Measurements from ENCODE around the gene CDK11B. TPM values are rescaled to one million over a fixed set of nuclear protein-coding genes. Genes with fewer than 3 reads are reported as not detected.

CDK11B gene
- total and polyA plus RNA-seq, 9 donors = 12.8 to 34.5 (median 23.9) TPM

DNA sequence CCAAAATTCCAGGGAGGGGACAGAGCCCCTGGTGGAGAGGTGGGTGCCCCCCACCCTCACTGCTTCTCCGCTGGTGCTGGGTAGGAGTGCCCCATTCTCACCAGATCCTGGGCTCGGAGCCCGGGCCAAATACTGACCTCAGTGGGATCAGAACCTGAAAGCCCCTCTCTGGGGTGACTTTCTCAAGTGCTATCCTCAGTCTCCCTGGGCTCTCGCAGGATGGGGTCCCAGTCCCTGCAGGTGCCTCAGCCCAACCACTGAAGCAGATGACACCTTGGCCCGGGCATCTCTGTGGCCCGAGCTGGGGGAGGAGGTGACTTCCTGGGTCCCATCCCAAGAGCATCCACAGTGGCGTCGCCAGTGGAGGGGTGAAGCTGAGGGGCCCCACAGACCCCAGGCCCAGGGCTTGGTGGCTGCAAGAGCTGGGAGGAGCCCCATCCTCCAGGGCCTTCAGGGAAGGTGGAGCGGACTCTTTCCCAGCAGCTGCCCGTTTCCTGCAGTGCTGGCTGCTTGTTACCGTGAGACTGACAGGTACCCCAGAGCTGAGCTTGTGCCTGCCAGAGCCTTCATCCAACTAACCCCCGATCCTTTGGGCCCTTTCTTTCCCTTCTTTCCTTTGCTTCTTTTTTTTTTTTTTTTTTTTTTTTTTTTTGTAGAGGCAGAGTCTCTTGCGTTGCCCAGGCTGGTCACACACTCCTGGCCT is 55.0 kb downstream of the CDK11B start:
- H3K27me3 ChIP-seq = peaks cover 8% of the 10 kb centered on the region
- TF ChIP-seq, protein P1, sequence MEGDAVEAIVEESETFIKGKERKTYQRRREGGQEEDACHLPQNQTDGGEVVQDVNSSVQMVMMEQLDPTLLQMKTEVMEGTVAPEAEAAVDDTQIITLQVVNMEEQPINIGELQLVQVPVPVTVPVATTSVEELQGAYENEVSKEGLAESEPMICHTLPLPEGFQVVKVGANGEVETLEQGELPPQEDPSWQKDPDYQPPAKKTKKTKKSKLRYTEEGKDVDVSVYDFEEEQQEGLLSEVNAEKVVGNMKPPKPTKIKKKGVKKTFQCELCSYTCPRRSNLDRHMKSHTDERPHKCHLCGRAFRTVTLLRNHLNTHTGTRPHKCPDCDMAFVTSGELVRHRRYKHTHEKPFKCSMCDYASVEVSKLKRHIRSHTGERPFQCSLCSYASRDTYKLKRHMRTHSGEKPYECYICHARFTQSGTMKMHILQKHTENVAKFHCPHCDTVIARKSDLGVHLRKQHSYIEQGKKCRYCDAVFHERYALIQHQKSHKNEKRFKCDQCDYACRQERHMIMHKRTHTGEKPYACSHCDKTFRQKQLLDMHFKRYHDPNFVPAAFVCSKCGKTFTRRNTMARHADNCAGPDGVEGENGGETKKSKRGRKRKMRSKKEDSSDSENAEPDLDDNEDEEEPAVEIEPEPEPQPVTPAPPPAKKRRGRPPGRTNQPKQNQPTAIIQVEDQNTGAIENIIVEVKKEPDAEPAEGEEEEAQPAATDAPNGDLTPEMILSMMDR (IDR thresholded peaks at IDR 0.05) = no peak
- TF ChIP-seq EP300 (IDR thresholded peaks at IDR 0.05) (no peak), POLR2A (IDR thresholded peaks at IDR 0.05) (no peak)
- WGBS, 3 donors = 60 to 70% (median 64%) methylated on average over 10 to 13 of the region's 13 CpGs
- DNase-seq = no peak
- intact Hi-C loops (cut with DNase I) = no loop called here
- no peak overlapping the region for H3K4me3 ChIP-seq
- H3K27ac ChIP-seq = no peak overlapping the region
- H3K9me3 ChIP-seq = no peaks in the 10 kb centered on the region
- no peaks in the 10 kb centered on the region for H3K36me3 ChIP-seq
- peaks cover 6% of the 10 kb centered on the region for H3K4me1 ChIP-seq (ENCODE audit: insufficient read depth)

DNA sequence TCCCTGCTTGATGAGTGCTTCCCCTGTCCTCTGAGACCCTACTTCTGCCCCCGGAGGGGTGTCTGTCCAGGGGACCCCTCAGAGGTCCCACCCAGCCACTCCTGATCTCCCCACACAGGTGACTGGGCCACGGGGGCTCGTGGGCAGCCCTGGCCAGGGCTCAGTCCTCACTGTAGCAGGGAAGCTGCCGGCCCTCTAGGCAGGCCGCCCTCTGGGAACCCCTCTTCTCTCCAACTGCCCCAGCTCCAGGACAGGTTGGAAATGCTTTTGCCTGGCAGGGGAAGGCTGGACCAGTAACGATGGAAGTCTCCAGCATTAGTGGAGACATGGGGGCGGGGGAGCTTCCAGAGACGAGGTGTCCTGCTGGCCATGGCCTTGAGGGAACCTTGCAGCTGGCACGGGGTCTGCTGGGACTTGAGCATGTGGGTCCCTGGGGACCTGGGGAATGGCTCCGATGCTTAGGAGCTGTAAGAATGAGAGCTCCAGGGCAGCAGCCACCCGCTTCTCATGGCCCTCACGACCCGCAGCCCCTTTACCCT is 55.8 kb downstream of the CDK11B start:
- Histone ChIP-seq H3K27me3 (peaks cover 8% of the 10 kb centered on the region), H3K36me3 (no peaks in the 10 kb centered on the region), H3K27ac (no peak overlapping the region), H3K9me3 (no peaks in the 10 kb centered on the region), H3K4me1 (ENCODE audit: insufficient read depth) (peaks cover 6% of the 10 kb centered on the region), H3K4me3 (no peak overlapping the region)
- 57 to 67% (median 64%) methylated on average over 10 to 13 of the region's 13 CpGs for WGBS, 3 donors
- intact Hi-C loops (cut with DNase I) = no loop called here
- TF ChIP-seq POLR2A (IDR thresholded peaks at IDR 0.05) (no peak), EP300 (IDR thresholded peaks at IDR 0.05) (no peak)
- TF ChIP-seq, protein P1 (IDR thresholded peaks at IDR 0.05) = no peak
- no peak for DNase-seq

DNA sequence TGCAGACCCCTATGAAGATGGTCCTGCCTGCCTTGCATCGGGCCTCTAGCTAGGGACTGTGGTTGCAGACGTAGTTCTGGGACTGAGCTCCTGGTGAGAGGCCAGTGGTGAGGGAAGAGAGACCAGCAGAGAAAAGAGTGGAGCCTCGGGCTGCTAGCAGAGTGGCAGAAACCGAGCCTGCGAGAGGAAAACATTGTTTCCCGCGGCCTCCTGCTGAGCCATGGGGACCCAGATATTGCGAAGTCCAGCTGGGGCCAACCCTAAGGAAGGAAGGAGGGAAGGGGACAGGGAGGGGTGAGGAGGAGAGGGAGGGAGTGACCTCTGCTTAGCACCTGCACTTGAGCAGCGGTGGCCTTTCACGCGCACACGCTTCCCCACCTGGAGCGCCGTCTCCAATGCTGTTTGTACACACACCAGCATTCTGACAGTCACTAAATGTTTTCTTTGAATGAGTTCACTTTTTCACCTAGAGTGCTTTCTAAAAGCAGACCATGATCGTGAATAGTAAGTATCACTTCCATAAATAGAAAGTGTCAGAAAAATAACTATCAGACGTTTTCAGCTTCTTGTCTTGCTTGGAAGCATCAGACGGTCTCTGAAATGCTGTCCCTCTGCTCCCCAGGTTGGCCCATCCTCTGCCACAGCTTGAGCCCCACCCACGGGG is 56.4 kb downstream of the CDK11B start:
- WGBS, 3 donors = 63 to 71% (median 67%) methylated on average over 18 of the region's 18 CpGs
- Histone ChIP-seq H3K9me3 (no peaks in the 10 kb centered on the region), H3K36me3 (no peaks in the 10 kb centered on the region), H3K4me1 (ENCODE audit: insufficient read depth) (peaks cover 9% of the 10 kb centered on the region), H3K27me3 (peaks cover 8% of the 10 kb centered on the region), H3K4me3 (no peak overlapping the region), H3K27ac (no peak overlapping the region)
- no peak for DNase-seq
- TF ChIP-seq POLR2A (IDR thresholded peaks at IDR 0.05) (no peak), EP300 (IDR thresholded peaks at IDR 0.05) (no peak)
- TF ChIP-seq, protein P1 (IDR thresholded peaks at IDR 0.05) = no peak
- intact Hi-C loops (cut with DNase I) = no loop called here

DNA sequence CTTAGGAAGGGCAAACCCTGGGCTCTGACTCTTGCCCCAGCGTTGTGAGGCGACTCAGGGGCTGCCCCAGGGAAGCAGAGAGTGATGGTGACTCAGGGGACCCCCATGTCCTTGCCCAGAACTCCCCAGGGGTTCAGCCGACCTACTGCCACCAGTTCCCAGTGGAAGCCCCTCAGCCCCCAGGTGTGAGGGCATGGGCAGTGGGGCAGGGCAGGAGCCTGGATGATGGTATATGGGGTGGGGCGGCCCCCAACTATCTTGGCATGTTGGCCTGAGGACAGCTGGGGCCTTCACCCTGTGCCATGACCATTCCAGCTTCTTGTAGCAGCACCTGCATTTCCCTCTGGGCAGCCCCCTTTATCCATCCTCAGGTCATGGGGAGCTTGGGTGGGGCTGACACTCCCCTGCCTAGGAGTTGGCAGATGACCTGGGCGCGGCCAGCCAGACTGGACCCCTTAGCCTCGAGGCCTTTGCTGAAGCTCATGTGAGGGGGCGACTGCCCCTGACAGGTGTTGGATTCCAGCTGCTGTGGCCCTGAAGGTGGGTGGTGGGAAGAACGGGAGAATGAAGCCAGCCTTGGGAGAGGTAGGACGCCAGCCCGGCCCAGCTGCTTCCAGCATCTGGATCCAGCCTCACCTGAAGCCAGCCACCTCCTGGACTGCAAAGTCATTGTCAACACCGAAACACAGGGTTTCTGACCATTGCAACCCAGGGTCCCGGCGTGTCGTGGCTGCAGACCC is 57.1 kb downstream of the CDK11B start:
- H3K27me3 ChIP-seq = peaks cover 8% of the 10 kb centered on the region
- intact Hi-C loops (cut with DNase I) = no loop called here
- H3K36me3 ChIP-seq = no peaks in the 10 kb centered on the region
- H3K9me3 ChIP-seq = no peaks in the 10 kb centered on the region
- no peak overlapping the region for H3K27ac ChIP-seq
- TF ChIP-seq POLR2A (IDR thresholded peaks at IDR 0.05) (no peak), EP300 (IDR thresholded peaks at IDR 0.05) (no peak)
- TF ChIP-seq, protein P1 (IDR thresholded peaks at IDR 0.05) = no peak
- DNase-seq = no peak
- peaks cover 10% of the 10 kb centered on the region for H3K4me1 ChIP-seq (ENCODE audit: insufficient read depth)
- WGBS, 3 donors = 80 to 88% (median 86%) methylated on average over 13 to 15 of the region's 15 CpGs
- H3K4me3 ChIP-seq = no peak overlapping the region

Data from ovary (tissue), 9 donors.